ENCODE results near the gene CRK. TPM values are rescaled to one million over a fixed set of nuclear protein-coding genes. Genes with fewer than 3 reads are reported as not detected.

The CRK gene
- total RNA-seq, 1 donor from 2014 or later: 57.1 TPM

- Mint-ChIP-seq H3K36me3 (ENCODE audit: unreplicated experiment) (peaks cover 2% of the 10 kb centered on the region), H3K4me3 (ENCODE audit: unreplicated experiment) (no peak overlapping the region), H3K27me3 (ENCODE audit: unreplicated experiment) (no peaks in the 10 kb centered on the region), H3K9me3 (ENCODE audit: unreplicated experiment) (no peaks in the 10 kb centered on the region), H3K4me1 (ENCODE audit: unreplicated experiment) (peaks cover 55% of the 10 kb centered on the region), H3K27ac (ENCODE audit: unreplicated experiment) (no peak overlapping the region)
- TF ChIP-seq, protein P1, sequence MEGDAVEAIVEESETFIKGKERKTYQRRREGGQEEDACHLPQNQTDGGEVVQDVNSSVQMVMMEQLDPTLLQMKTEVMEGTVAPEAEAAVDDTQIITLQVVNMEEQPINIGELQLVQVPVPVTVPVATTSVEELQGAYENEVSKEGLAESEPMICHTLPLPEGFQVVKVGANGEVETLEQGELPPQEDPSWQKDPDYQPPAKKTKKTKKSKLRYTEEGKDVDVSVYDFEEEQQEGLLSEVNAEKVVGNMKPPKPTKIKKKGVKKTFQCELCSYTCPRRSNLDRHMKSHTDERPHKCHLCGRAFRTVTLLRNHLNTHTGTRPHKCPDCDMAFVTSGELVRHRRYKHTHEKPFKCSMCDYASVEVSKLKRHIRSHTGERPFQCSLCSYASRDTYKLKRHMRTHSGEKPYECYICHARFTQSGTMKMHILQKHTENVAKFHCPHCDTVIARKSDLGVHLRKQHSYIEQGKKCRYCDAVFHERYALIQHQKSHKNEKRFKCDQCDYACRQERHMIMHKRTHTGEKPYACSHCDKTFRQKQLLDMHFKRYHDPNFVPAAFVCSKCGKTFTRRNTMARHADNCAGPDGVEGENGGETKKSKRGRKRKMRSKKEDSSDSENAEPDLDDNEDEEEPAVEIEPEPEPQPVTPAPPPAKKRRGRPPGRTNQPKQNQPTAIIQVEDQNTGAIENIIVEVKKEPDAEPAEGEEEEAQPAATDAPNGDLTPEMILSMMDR (IDR thresholded peaks at IDR 0.05): no peak
- no peak for DNase-seq (ENCODE audit: extremely low spot score, unreplicated experiment)
These were observed 82.3 kb downstream of the CRK start for GRCh38 chr17:1373707-1374237.

DNA sequence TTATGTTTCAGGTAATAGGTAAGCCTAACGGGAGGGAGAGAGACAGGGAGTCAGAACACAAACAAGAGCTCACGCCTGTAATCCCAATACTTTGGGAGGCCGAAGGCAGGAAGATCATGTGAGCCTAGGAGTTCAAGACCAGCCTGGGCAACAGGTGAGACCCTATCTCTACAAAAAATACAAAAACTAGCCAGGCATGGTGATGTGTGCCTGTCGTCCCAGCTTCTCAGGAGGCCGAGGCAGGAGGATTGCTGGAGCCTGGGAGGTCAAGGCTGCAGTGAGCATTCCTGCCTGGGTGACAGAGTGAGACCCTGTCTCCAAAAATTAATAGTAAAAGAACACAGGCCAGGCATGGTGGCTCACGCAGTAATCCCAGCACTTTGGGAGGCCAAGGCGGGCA, 83.4 kb downstream of the CRK start:
- Mint-ChIP-seq H3K27me3 (ENCODE audit: unreplicated experiment) (no peaks in the 10 kb centered on the region), H3K27ac (ENCODE audit: unreplicated experiment) (no peak overlapping the region), H3K4me3 (ENCODE audit: unreplicated experiment) (no peak overlapping the region), H3K9me3 (ENCODE audit: unreplicated experiment) (no peaks in the 10 kb centered on the region), H3K4me1 (ENCODE audit: unreplicated experiment) (peaks cover 45% of the 10 kb centered on the region), H3K36me3 (ENCODE audit: unreplicated experiment) (peaks cover 2% of the 10 kb centered on the region)
- TF ChIP-seq, protein P1 (IDR thresholded peaks at IDR 0.05): no peak
- no peak for DNase-seq (ENCODE audit: extremely low spot score, unreplicated experiment)

GRCh38 chr17:1371893-1372590, 84.0 kb downstream of the CRK start:
- DNase-seq (ENCODE audit: extremely low spot score, unreplicated experiment): no peak
- Mint-ChIP-seq H3K4me1 (ENCODE audit: unreplicated experiment) (peaks cover 45% of the 10 kb centered on the region), H3K27me3 (ENCODE audit: unreplicated experiment) (no peaks in the 10 kb centered on the region), H3K4me3 (ENCODE audit: unreplicated experiment) (no peak overlapping the region), H3K9me3 (ENCODE audit: unreplicated experiment) (no peaks in the 10 kb centered on the region), H3K27ac (ENCODE audit: unreplicated experiment) (no peak overlapping the region), H3K36me3 (ENCODE audit: unreplicated experiment) (peaks cover 2% of the 10 kb centered on the region)
- TF ChIP-seq, protein P1 (IDR thresholded peaks at IDR 0.05): no peak

Other genes with a start within 250 kb of the CRK start
- not detected in 2 replicates for gene BHLHA9, start 185.8 kb downstream of the CRK start, total RNA-seq
- not detected in 2 replicates for gene TRARG1, start 176.6 kb downstream of the CRK start, total RNA-seq
- 458 and 476 TPM in 2 replicates for gene YWHAE, start 56.0 kb downstream of the CRK start, total RNA-seq
- gene MYO1C, start 36.5 kb upstream of the CRK start, total RNA-seq: 183 and 184 TPM in 2 replicates
- gene INPP5K, start 60.4 kb upstream of the CRK start, total RNA-seq: 44.5 and 49.4 TPM in 2 replicates
- 65.0 and 71.0 TPM in 2 replicates for gene PITPNA, start 106.6 kb upstream of the CRK start, total RNA-seq
- 4.7 and 7.3 TPM in 2 replicates for gene SLC43A2, start 172.6 kb upstream of the CRK start, total RNA-seq
- 0.21 and 0.64 TPM in 2 replicates for gene SCARF1, start 189.5 kb upstream of the CRK start, total RNA-seq
- 1.2 and 2.6 TPM in 2 replicates for gene RILP, start 193.6 kb upstream of the CRK start, total RNA-seq
- gene PRPF8, start 228.6 kb upstream of the CRK start, total RNA-seq: 238 and 262 TPM in 2 replicates